ENCODE results near the gene TTC7B.

DNA sequence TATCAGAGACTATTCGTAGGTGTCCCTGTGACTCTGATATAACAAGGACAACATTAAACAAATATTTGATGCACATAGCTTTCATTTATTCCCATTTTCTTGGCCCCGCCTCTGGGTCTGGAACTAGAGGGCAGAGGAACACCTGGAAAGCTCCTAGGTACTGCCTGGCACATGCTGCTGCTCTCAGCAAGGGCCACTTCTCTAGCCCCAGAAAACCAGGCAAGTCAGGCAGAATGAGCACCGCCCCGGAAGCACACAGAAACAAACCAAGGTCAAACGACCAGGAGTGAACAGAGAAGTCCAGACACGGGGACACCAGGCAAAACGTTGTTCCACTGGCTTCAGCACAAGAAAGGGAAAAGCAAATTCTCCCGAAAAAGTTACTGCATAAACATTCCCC is 76.1 kb downstream of the TTC7B start:
- TF ChIP-seq, protein P1, sequence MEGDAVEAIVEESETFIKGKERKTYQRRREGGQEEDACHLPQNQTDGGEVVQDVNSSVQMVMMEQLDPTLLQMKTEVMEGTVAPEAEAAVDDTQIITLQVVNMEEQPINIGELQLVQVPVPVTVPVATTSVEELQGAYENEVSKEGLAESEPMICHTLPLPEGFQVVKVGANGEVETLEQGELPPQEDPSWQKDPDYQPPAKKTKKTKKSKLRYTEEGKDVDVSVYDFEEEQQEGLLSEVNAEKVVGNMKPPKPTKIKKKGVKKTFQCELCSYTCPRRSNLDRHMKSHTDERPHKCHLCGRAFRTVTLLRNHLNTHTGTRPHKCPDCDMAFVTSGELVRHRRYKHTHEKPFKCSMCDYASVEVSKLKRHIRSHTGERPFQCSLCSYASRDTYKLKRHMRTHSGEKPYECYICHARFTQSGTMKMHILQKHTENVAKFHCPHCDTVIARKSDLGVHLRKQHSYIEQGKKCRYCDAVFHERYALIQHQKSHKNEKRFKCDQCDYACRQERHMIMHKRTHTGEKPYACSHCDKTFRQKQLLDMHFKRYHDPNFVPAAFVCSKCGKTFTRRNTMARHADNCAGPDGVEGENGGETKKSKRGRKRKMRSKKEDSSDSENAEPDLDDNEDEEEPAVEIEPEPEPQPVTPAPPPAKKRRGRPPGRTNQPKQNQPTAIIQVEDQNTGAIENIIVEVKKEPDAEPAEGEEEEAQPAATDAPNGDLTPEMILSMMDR (IDR thresholded peaks at IDR 0.05; ENCODE audit: low read length): no peak
- no peak for TF ChIP-seq EZH2 (IDR thresholded peaks at IDR 0.05; ENCODE audit: borderline replicate concordance, low read length)
